HUES48 (cell line): ENCODE results near the gene GBGT1.

ENCODE experiments used
- H3K27ac ChIP-seq: one replicate; pipeline ENCODE4 v1.7.0; 2013; ENCODE audit warnings: low read depth, low read length, inconsistent platforms
- H3K27me3 ChIP-seq: 2 replicates; pipeline ENCODE4 v1.6.1; 2013; ENCODE audit warnings: mild to moderate bottlenecking, low read length; ENCODE audit not compliant: control insufficient read depth, insufficient read depth
- H3K36me3 ChIP-seq: 2 replicates; pipeline ENCODE4 v1.6.1; 2013; ENCODE audit warnings: low read length; ENCODE audit not compliant: control insufficient read depth, insufficient read depth
- H3K4me1 ChIP-seq: 2 replicates; pipeline ENCODE4 v1.6.1; 2013; ENCODE audit warnings: mild to moderate bottlenecking, low read length; ENCODE audit not compliant: control insufficient read depth, insufficient read depth
- H3K4me3 ChIP-seq: 2 replicates; pipeline ENCODE4 v1.5.1; 2013; ENCODE audit warnings: mild to moderate bottlenecking, low read depth, low read length
- H3K9ac ChIP-seq: 2 replicates; pipeline ENCODE4 v1.6.1; 2013; ENCODE audit warnings: mild to moderate bottlenecking, low read depth, low read length, moderate library complexity
- H3K9me3 ChIP-seq: 2 replicates; pipeline ENCODE4 v1.6.1; 2013; ENCODE audit warnings: low read length; ENCODE audit not compliant: control insufficient read depth, insufficient read depth

Gene GBGT1

GRCh38 chr9:133161547-133161950, 2.2 kb downstream of the GBGT1 start:
- Histone ChIP-seq H3K4me1 (no peaks in the 10 kb centered on the region; the same call in 1 of the 2 replicates), H3K27ac (no peak overlapping the region), H3K9ac (no peak overlapping the region), H3K36me3 (0 out of 2 replicates have a peak, but pooled peaks cover 2% of the 10 kb centered on the region), H3K9me3 (no peaks in the 10 kb centered on the region), H3K4me3 (no peak overlapping the region), H3K27me3 (peaks cover 23% of the 10 kb centered on the region)

- Histone ChIP-seq H3K9ac (no peak overlapping the region), H3K27ac (no peak overlapping the region), H3K27me3 (peaks cover 23% of the 10 kb centered on the region), H3K4me3 (no peak overlapping the region), H3K9me3 (no peaks in the 10 kb centered on the region), H3K36me3 (0 out of 2 replicates have a peak, but pooled peaks cover 2% of the 10 kb centered on the region), H3K4me1 (no peaks in the 10 kb centered on the region; the same call in 1 of the 2 replicates)
Observed at GRCh38 chr9:133160742-133161546, 2.8 kb downstream of the GBGT1 start.

GRCh38 chr9:133158695-133159094, 5.0 kb downstream of the GBGT1 start:
- no peak overlapping the region for H3K27ac ChIP-seq
- no peaks in the 10 kb centered on the region for H3K9me3 ChIP-seq
- H3K9ac ChIP-seq, result no peak overlapping the region
- H3K4me3 ChIP-seq, result no peak overlapping the region
- H3K27me3 ChIP-seq, result peaks cover 12% of the 10 kb centered on the region
- no peaks in the 10 kb centered on the region; the same call in 1 of the 2 replicates for H3K4me1 ChIP-seq
- H3K36me3 ChIP-seq, result peaks cover 10% of the 10 kb centered on the region; the same call in 1 of the 2 replicates

- H3K9ac ChIP-seq, result no peak overlapping the region
- H3K9me3 ChIP-seq, result no peaks in the 10 kb centered on the region
- H3K4me3 ChIP-seq, result no peak overlapping the region
- H3K4me1 ChIP-seq, result no peaks in the 10 kb centered on the region
- no peak overlapping the region for H3K27ac ChIP-seq
- H3K27me3 ChIP-seq, result no peaks in the 10 kb centered on the region
- H3K36me3 ChIP-seq, result peaks cover 10% of the 10 kb centered on the region; the same call in 1 of the 2 replicates
Observed at GRCh38 chr9:133155156-133155555, 8.6 kb downstream of the GBGT1 start.

GRCh38 chr9:133154097-133154989, 9.4 kb downstream of the GBGT1 start:
- Histone ChIP-seq H3K27ac (no peak overlapping the region), H3K4me3 (no peak overlapping the region), H3K27me3 (no peaks in the 10 kb centered on the region), H3K36me3 (peaks cover 10% of the 10 kb centered on the region; the same call in 1 of the 2 replicates), H3K4me1 (no peaks in the 10 kb centered on the region), H3K9me3 (no peaks in the 10 kb centered on the region), H3K9ac (no peak overlapping the region)

GRCh38 chr9:133153227-133154096, 10.3 kb downstream of the GBGT1 start:
- H3K4me3 ChIP-seq, result no peak overlapping the region
- peaks cover 8% of the 10 kb centered on the region; the same call in 1 of the 2 replicates for H3K36me3 ChIP-seq
- no peak overlapping the region for H3K9ac ChIP-seq
- H3K9me3 ChIP-seq, result no peaks in the 10 kb centered on the region
- peaks cover under 1% of the 10 kb centered on the region; the same call in 1 of the 2 replicates for H3K27me3 ChIP-seq
- H3K27ac ChIP-seq, result no peak overlapping the region
- H3K4me1 ChIP-seq, result no peaks in the 10 kb centered on the region

GRCh38 chr9:133151601-133152525, 11.9 kb downstream of the GBGT1 start:
- Histone ChIP-seq H3K27me3 (peaks cover 3% of the 10 kb centered on the region; the same call in 1 of the 2 replicates), H3K36me3 (peaks cover 8% of the 10 kb centered on the region; the same call in 1 of the 2 replicates), H3K9ac (no peak overlapping the region), H3K4me1 (peaks cover 5% of the 10 kb centered on the region), H3K27ac (no peak overlapping the region), H3K4me3 (no peak overlapping the region), H3K9me3 (no peaks in the 10 kb centered on the region)

- H3K9me3 ChIP-seq, result no peaks in the 10 kb centered on the region
- peaks cover 8% of the 10 kb centered on the region; the same call in 1 of the 2 replicates for H3K36me3 ChIP-seq
- H3K4me3 ChIP-seq, result no peak overlapping the region
- no peak overlapping the region for H3K9ac ChIP-seq
- H3K4me1 ChIP-seq, result peaks cover 5% of the 10 kb centered on the region
- peaks cover 3% of the 10 kb centered on the region; the same call in 1 of the 2 replicates for H3K27me3 ChIP-seq
- no peak overlapping the region for H3K27ac ChIP-seq
Observed at GRCh38 chr9:133151041-133151440, 12.7 kb downstream of the GBGT1 start.

GRCh38 chr9:133149130-133150015, 14.3 kb downstream of the GBGT1 start:
- H3K9ac ChIP-seq, result peak overlapping the region; percentile 79
- peaks cover 6% of the 10 kb centered on the region; the same call in 1 of the 2 replicates for H3K27me3 ChIP-seq
- peaks cover 6% of the 10 kb centered on the region; the same call in 1 of the 2 replicates for H3K36me3 ChIP-seq
- peak overlapping the region; percentile 59 for H3K27ac ChIP-seq
- peaks cover 8% of the 10 kb centered on the region for H3K4me1 ChIP-seq
- H3K9me3 ChIP-seq, result no peaks in the 10 kb centered on the region
- peak overlapping the region; percentile 88 for H3K4me3 ChIP-seq
